Thyroid gland (tissue), 4 donors: ENCODE measurements around the gene PIP4K2A.
"Not testable (repeated sequence)": the region's sequence is repeated elsewhere in the genome, so short reads cannot be mapped to it uniquely, and the experiment has no call there.

Experiments
- POLR2A ChIP-seq, 2 donors: fragments of 450-650 bp; IDR thresholded peaks; one replicate each; pipeline ENCODE4 v1.6.1; 2017; ENCODE audit warnings: antibody characterized with exemption in 2 of 2, mild to moderate bottlenecking in 2 of 2, moderate library complexity in 1 of 2
- TF ChIP-seq, protein P1 (sequence below), 6 experiments: fragments of 200-600 bp in 3 of 6; fragments of 450-650 bp in 3 of 6; sonication (generic) in 3 of 6; IDR thresholded peaks; one replicate each; pipeline ENCODE4 v1.5.1; 2016 to 2019; ENCODE audit warnings: antibody characterized with exemption in 6 of 6, mild to moderate bottlenecking in 2 of 6, inconsistent platforms in 1 of 6, moderate library complexity in 1 of 6

GRCh38 chr10:22520645-22521044 is 193.7 kb downstream of the PIP4K2A start:
- not testable (repeated sequence) for TF ChIP-seq POLR2A (IDR thresholded peaks at IDR 0.05)
- TF ChIP-seq, protein P1, sequence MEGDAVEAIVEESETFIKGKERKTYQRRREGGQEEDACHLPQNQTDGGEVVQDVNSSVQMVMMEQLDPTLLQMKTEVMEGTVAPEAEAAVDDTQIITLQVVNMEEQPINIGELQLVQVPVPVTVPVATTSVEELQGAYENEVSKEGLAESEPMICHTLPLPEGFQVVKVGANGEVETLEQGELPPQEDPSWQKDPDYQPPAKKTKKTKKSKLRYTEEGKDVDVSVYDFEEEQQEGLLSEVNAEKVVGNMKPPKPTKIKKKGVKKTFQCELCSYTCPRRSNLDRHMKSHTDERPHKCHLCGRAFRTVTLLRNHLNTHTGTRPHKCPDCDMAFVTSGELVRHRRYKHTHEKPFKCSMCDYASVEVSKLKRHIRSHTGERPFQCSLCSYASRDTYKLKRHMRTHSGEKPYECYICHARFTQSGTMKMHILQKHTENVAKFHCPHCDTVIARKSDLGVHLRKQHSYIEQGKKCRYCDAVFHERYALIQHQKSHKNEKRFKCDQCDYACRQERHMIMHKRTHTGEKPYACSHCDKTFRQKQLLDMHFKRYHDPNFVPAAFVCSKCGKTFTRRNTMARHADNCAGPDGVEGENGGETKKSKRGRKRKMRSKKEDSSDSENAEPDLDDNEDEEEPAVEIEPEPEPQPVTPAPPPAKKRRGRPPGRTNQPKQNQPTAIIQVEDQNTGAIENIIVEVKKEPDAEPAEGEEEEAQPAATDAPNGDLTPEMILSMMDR (IDR thresholded peaks at IDR 0.05): not testable (repeated sequence)
